Frontal cortex (tissue), 4 donors: ENCODE data around the gene TSPOAP1. TPM values are rescaled to one million over a fixed set of nuclear protein-coding genes. Genes with fewer than 3 reads are reported as not detected.

ENCODE experiments used
- DNase-seq, 2 donors: peaks; one replicate each; pipeline ENCODE4 v3.0.0; 2012; ENCODE audit warnings: low spot score in 2 of 2
- FAIRE-seq: peaks from 2 replicates; lab custom pipeline; 2012; peaks lifted over from hg19 to GRCh38; lab: Jason Lieb, UNC
- total RNA-seq: library from RNA; depleted of rRNA; stranded (reverse); fragments of >200 nt; gene quantifications from one replicate; pipeline ENCODE4 v1.2.3, GENCODE V29; 2014
- donor health status: control.
- donor health status: control.
- donor health status: control.

TSPOAP1 gene
- total RNA-seq, 1 donor from 2014 or later: 31.0 TPM

DNA sequence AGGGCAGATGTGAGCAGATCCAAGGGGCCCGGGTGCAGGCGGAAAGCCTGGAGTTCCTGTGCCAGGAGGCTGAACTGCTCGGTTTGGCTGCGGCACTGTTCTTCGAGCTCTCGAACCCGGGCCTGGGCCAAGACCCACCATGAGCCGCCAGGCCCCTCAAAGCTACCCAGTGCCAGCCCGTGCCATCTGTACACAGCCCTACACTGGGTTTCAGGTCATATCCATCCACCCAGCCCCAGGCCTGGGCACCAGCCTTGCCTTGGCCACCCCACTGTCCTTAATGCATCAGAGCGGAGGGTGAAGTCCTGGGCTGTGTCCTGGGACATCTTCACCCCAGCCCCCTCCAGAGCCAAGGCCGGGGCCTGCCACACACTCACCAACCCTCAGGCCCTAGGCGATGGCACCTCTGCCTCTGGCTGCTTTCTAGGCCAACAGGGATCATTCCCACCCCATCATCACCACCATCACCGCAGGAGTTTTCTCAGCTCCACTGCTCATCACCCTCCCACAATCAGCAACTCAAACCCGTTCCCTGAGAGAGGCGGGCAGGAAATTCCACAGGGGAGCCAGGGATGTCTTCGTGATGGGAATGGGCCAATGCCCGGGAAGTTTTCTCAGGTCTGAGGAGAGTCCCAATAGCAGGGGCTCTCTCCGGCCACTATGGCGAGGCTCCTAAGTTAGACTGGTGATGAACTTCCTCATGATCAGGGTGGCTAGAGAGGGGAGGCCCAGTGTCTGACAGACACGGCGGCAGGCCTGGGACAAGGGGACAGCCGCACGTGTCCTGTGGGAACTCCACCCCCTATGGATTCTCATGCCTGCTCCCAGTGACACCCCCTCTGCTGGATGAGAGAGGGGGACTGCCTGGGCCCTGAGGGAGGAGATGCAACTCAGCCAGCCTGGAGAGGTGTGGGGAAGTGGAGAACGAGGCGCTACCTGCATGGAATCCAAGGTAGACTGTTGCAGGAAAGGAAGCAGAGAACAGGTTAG is 9.1 kb downstream of the TSPOAP1 start:
- no peak for FAIRE-seq
- DNase-seq: no peak

DNA sequence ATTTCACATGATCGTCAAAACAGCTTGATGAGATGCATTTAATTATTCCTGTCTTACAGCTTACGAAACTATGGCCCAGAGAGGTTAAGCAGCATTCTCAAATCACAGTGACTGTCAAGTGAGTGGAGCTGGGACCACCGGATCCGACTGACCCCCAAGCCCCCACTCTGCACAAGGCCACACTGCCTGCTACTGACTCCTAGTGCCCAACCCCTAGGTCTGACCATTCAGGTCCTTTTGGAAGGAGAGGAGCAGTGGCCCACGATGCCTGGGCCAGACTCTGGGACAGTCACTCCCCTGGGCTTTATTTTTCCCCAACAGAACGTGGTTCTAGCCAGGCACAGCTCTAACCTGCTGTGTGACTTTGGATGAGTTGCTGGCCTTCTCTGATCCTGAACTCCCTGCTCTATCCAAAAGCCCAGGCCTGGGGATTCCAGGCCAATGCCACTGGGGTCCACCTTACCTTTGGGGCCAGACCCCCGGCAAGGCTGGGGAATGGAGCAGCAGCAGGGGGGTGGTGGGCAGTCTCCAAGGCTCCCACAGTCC is 9.9 kb downstream of the TSPOAP1 start:
- DNase-seq (no peak), FAIRE-seq (no peak)

DNA sequence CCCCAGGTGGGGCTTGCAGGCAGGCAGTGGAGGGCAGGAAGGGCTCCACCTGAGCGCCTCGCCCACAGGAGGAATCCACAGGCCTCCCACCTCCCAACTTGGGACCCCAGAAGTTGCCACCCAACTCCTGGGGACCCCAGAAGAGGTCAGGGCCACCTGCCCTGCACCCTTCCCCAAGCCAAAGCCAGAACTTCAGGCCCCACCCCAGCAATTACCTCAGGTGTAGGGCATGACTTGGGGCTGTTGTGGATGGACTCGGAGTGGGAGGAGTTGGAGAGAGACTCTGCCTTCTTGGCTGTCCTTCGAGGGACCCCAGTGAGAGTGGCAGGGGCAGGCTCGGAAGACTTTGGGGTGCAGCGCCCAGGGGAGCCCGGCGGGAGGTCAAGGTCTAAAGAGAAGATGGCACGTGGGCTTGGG is 10.5 kb downstream of the TSPOAP1 start:
- DNase-seq: no peak
- FAIRE-seq: no peak

- DNase-seq: no peak
Measured at GRCh38 chr17:58317421-58318064, 11.1 kb downstream of the TSPOAP1 start.

GRCh38 chr17:58316260-58316960 is 12.2 kb downstream of the TSPOAP1 start:
- DNase-seq (no peak), FAIRE-seq (no peak)

More at GRCh38 chr17:58317421-58318064, 11.1 kb downstream of the TSPOAP1 start:
- no peak for FAIRE-seq

DNA sequence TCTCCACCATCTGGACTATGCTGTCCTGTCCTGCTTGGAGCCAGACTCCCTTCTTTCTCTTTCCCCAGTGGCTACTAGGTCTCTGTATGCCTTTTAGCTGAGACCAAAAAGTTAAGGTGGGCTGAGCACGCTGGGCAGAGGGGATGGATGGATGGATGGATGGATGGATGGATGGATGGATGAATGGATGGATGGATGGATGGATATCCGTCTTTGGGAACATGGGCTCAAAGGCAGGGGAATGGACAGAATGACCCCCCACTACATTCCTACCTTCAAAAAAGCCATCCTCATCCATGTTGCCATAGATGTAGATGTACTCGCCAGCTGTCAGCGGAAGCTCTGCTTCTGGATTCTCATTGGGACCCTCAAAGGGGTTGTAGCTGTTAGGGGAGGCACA is 12.8 kb downstream of the TSPOAP1 start:
- FAIRE-seq: no peak

GRCh38 chr17:58315281-58315711 is 13.3 kb downstream of the TSPOAP1 start:
- FAIRE-seq (no peak), DNase-seq (no peak)

More for the DNA sequence above, 12.8 kb downstream of the TSPOAP1 start:
- DNase-seq: no peak

DNA sequence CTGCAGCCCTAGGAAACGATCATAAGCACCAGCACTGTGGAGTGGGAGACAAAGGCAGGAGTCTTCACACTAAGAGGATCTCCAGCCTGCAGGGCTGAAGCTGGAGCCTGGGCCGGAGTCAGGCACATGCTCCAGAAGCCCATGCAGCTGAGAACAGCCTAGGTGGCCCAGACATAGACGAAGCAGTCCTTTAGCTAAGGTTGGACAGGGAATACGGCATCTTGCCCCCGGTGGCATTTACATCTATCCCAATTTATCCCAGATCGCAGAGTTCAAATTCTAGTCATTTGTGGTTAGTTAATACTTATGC is 13.9 kb downstream of the TSPOAP1 start:
- no peak for DNase-seq
- no peak for FAIRE-seq

GRCh38 chr17:58313815-58314705 is 14.5 kb downstream of the TSPOAP1 start:
- DNase-seq: no peak
- FAIRE-seq: no peak

DNA sequence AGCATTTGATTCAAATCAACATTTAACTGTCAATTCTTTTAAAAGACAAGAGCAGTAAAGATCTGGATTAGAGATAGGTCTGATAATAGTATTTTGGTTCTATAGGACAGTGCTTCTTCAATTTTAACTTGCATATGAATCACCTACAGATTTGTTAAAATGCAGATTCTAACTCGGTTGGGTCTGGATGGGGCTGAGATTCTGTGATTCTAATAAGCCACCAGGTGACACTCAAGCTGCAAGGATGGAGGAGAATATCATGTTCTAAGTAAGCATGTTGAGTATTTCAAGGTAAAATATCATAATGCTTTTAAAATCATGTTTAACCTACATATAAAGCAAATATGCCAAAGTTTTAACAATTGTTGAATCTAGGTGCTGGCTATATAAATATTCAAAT is 15.8 kb downstream of the TSPOAP1 start:
- DNase-seq (no peak), FAIRE-seq (no peak)

DNA sequence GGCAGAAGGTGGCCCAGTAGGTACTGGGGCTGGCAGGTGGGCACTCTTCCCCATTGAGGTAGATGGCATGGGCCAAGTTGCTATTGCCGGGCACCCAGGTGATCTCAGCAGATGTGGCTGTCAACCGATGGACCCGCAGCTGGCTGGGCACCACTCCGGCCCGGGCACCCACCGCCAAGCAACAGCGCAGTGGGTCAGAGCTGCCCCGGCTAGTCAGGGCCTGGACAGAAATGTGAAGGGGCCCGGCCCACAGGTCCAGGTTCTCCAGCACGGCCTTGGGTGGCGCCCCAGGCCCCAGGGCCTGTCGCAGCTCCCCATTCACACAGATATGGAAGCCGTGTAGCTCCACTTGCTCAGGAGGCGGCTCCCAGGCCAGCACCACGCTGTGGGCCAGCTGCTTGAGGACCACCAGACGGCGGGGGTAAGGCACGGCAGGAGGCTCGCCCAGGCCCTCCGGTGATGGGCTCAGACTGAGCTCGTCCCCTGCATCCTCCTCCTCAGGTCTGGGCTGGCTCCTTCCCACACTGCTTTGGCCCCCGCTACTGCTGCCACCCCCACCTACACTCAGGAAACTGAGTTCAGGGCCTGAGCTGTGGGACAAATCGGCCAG is 16.5 kb downstream of the TSPOAP1 start:
- DNase-seq (no peak), FAIRE-seq (no peak)

DNA sequence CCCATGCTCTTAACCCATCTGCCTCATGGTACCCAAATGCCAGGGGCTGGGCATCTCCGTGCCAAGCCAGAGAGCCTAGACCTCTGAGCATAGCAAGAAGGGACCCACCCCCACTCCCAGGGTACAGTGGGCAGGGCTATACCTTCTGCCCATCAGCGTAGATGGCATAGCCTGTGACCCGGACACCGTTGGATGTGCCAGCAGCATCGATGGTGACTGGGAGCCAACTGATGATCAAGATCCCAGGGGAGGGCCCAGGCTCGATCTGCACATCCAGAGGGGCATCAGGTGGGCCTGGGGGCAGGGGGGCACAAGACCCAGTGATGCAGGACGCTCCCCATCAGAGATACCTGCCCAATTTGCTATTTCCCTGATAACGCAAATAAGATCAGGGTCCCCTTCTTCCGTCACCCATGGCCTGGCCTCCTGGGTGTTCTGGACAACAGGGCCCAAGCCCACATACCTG is 17.1 kb downstream of the TSPOAP1 start:
- FAIRE-seq: no peak
- no peak for DNase-seq

DNA sequence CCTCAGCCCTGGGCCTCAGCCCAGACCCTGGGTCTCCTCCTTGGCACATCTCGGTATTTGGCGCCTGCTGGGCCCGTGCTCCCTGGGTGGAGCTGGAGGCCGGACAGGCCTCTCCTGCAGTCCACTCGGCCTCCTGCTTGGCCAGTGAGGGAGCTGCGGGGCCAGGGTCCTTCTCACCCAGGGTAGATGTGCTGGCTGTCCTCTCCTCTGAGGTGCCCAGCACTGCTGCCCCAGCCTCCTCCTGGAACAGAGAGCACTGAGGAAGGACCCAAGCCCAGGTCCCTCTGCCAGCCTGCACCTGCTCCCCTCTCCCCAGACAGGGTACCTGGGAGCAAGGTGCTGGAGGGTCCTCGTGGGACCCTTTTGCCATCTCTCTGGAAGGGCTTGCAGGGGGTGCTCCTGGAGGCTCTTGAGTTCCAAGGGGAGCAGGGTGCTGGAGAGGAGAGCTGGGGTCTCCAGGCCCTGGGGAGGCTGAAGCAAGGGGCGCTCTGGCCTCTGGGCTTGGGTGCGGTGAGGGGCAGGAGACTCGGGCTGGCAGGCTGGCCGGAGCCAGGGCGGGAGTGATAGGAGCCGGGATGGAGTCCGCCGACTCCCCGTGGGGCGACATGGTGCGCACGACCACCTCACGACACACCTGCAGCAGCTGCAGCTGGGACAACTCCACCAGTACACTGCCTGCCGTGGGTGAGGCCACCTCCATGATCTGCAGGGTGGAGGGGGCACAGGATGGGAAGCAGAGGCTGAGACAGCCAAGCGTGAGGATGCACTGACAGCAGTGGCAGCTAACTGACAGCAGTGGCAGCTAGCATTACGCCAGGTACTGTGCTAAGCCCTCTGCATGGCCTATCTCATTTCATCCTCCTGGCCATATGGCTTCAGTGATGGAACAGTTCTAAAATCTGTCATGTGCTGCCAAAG is 17.8 kb downstream of the TSPOAP1 start:
- no peak for DNase-seq
- no peak for FAIRE-seq

- no peak for DNase-seq
Measured at GRCh38 chr17:58309918-58310259, 18.7 kb downstream of the TSPOAP1 start.

GRCh38 chr17:58308985-58309917 is 19.3 kb downstream of the TSPOAP1 start:
- no peak for DNase-seq
- FAIRE-seq: no peak

More at GRCh38 chr17:58309918-58310259, 18.7 kb downstream of the TSPOAP1 start:
- no peak for FAIRE-seq

GRCh38 chr17:58308173-58308984 is 20.2 kb downstream of the TSPOAP1 start:
- no peak for FAIRE-seq
- no peak for DNase-seq
